HUDEP-2 (cell line): ENCODE results near the gene TRIM17.

Source experiments
- DNase-seq, 76 experiments: peaks; one replicate each; lab custom pipeline; 2025; ENCODE audit not compliant: unreplicated experiment in 76 of 76; lab: John Stamatoyannopoulos, UW

TRIM17 gene

GRCh38 chr1:228420968-228421826 lies 4.5 kb upstream of the TRIM17 start:
- peak in 12 of 76 experiments; percentile 4 to 42 (median 24) for DNase-seq

DNA sequence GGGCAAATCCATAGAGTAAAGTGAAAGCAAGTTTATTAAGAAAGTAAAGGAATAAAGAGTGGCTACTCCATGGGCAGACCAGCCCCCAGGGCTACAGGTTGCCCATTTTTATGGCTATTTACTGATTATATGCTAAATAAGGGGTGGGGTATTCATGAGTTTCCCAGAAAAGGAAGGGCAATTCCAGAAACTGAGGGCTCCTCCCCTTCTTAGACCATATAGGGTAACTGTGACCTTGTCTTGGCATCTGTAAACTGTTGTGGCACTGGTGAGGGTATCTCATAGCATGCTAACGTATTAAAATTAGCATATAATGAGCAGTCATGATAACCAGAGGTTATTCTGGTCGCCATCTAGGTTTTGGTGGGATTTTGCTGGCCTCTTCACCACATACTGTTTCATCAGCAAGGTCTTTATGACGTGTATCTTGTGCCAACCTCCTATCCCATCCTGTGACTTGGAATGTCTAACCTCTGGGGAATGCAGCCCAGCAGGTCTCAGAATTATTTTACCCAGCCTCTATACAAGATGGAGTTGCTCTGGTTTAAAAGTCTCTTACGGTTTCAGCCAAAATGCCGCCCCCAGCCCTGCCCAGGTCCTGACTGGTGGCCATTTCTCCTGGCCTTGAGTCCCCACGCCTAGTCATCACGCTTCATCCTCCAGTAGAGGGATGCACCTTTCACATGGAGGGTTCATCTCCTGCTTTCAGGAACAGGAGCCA lies 982 bp upstream of the TRIM17 start:
- DNase-seq, result peak in 2 of 76 experiments; percentile 18 to 22

GRCh38 chr1:228417061-228417460 lies 400 bp upstream of the TRIM17 start:
- no peak for DNase-seq

DNA sequence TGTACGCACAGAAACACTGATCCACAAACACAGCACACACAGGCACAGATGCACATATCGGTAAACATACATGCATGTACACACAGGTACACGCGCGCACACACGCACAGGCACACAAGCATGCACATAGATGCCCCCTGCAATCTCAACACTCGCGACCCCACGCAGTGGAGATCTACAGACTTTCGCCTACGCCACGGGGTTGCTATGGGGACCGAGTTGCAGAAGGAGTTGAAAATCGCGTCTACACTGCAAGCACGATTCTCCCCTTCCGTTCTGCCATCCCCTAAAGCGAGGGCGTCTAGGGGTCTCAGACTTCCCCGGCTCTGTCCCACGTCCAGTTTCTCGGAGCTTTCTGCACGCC lies 826 bp downstream of the TRIM17 start:
- DNase-seq, result no peak

GRCh38 chr1:228415221-228415620 lies 1.4 kb downstream of the TRIM17 start:
- no peak for DNase-seq

DNA sequence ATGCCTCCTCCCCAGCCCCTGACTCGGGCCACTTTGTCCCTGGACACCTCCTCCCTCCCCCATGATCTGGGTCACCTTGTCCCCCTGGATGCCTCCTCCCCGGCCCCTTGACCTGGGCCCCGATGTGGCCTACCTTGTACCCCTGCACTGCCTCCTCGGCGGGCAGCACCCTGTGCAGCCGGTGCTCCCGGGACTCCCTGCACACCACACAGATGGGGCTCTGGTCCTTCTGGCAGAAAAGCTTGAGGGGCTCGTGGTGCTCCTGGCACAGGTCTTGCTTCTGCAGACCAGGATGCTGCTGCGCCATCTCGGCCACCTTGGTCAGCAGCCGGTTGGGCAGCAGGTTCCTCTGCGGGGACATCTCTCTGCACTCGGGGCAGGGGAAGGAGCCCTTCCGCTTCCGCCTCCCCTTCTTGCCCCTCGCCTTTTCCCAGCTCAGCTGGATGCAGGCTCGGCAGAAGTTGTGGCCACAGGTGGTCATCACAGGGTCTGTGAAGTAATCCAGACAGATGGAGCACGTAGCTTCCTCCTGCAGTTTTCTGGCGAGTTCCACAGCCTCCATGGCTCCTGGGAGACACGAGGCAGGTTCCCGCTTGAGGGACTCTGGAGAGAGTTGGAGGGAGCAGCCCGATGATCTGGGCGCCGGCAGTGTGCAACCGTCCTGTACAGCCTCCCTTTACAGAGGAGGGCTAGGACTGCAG lies 2.0 kb downstream of the TRIM17 start:
- no peak for DNase-seq

GRCh38 chr1:228413241-228414010 lies 3.2 kb downstream of the TRIM17 start:
- no peak for DNase-seq

GRCh38 chr1:228411548-228412430 lies 4.9 kb downstream of the TRIM17 start:
- no peak for DNase-seq

DNA sequence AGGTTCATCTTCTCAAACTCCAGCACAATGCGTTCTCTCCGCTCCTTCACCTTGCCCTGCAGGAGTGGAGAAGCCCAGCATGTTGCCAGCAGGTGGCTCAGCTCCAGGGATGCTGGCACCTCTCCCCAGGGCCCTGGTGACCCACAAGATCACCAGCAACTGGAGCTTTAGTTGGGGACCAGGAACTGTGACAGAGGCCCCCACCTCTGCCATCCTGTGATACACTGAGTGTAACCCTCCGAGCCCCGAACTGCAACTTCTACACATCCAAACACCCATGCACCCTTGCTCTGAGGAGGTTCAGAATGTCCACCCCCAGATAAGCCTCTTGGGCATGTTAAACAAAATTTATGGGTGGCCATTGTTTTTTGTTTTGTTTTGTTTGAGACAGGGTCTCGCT lies 5.5 kb downstream of the TRIM17 start:
- DNase-seq, result no peak

- no peak for DNase-seq
These were observed 6.0 kb downstream of the TRIM17 start for GRCh38 chr1:228410671-228411070.

- DNase-seq, result no peak
These were observed 6.6 kb downstream of the TRIM17 start for GRCh38 chr1:228410015-228410414.

GRCh38 chr1:228408869-228409805 lies 7.5 kb downstream of the TRIM17 start:
- DNase-seq, result no peak

GRCh38 chr1:228408041-228408868 lies 8.4 kb downstream of the TRIM17 start:
- no peak for DNase-seq

DNA sequence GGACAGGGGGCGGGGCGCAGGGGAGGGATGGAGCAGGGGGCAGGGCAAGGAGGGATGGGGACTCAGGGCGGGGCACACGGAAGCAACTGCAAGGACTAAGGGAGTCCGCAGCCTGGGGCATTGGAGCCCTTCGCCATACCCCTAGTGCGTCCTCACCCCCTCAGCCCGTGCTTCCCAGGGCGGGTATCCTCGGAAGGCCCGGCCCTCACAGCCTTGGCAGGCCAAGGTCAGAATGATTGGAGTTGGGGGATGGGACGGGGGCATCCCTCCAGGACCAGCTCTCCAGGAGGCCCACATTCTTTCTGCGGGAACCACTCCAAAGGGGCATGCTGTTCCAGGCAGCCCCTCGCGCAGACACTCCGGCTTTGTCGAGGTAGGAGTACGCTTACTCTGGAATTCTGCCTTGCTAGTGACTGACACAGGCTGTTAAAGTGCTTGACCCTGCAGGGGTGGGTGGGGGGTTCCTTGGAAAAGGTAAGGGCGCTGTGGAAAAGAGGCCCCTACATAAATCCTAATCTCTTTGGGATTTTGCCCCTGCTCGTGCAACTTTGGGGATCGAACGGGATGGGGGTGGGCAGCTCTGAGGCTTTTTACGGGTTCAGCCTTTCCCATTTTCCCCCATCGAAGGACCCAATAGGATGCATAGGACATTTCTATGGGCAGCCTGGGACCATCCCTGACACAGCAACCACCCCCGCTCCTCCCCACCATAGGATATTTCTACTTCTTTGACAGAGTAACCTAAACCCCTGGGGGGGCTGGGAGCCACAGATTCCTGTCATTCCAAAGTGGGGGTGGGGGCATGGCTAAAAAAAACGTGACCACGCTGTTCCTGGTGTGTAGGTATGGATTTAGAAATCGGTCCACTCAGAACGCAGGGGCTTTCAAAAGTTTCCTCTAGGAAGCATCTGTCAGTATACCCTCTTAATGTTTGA lies 9.3 kb downstream of the TRIM17 start:
- DNase-seq, result peak in 1 of 76 experiments; percentile 81

DNA sequence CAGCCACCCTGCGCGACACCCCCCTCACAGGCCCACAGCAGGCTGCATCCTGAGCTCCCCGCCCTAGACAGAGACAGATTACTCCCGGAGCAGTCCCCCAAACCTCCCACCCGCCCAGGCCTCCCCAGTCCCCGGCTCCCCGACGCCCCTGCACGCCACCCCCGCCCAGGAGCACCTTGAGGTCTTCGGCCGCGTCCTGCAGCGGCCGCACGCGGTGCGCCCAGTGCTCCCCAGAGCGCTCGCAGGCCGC lies 10.8 kb downstream of the TRIM17 start:
- DNase-seq, result peak in 1 of 76 experiments; percentile 11

DNA sequence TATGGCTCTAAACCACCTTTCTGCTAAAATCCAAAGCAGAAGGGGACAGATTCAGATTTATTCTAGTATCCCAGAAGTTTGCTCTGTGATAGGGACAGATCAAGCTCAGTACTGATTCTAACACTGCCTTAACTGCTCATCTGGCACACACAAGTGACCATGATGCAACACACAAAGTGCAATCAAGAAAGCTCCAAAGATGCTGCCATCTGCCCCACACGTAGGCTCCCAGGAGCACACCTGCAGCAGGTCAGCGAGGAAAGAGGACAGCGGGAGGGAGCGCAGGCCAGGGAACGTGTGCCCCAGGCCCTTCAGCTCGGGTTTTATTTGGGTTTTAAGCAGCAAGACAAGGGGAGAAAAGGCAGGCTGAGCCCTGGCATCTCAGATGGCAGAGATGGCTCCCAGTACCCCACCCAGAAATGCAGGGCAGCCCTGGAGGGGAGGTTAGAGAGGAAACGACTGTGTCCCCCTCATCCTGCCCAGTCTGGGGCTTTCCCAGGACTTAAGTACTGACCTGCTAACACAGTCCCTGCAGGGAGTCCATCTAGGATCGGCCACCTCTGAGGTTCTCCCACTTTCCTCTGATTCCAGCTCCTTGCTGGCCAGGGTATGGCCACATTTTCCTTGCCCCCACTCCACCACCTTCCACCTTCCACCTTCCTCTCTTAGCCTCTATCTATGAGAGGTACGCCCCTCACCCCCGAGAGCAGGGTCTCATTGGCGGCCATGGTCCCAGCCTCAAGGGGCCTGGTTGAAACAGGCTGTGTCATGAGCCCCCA lies 11.3 kb downstream of the TRIM17 start:
- DNase-seq, result no peak
